Esophagus squamous epithelium (tissue), 5 donors: Measurements from ENCODE around the gene THOC1. TPM values are rescaled to one million over a fixed set of nuclear protein-coding genes. Genes with fewer than 3 reads are reported as not detected.

Experiments used
- DNase-seq: peaks from one replicate; lab custom pipeline; 2025; lab: John Stamatoyannopoulos, UW
- H3K27ac ChIP-seq, 4 donors: fragments of 200-600 bp; sonication (generic); one replicate each; pipeline ENCODE4 v1.5.1; 2016 to 2019; ENCODE audit warnings: mild to moderate bottlenecking in 1 of 4
- H3K27me3 ChIP-seq, 4 donors: fragments of 200-600 bp; sonication (generic); 1 replicate in 3 of 4; 2 replicates in 1 of 4; pipeline versions ENCODE4 v1.5.1 to v1.6.0; 2017 to 2021; ENCODE audit warnings: antibody characterized with exemption in 1 of 4
- H3K36me3 ChIP-seq, 3 donors: fragments of 200-600 bp; sonication (generic); one replicate each; pipeline ENCODE4 v1.5.1; 2016 to 2019
- H3K4me1 ChIP-seq, 3 donors: fragments of 200-600 bp; sonication (generic); one replicate each; pipeline ENCODE4 v1.5.1; 2017 to 2019
- H3K4me3 ChIP-seq, 4 donors: fragments of 200-600 bp; sonication (generic); 1 replicate in 3 of 4; 2 replicates in 1 of 4; pipeline ENCODE4 v1.5.1; 2016 to 2019; ENCODE audit warnings: mild to moderate bottlenecking in 2 of 4, moderate library complexity in 1 of 4
- H3K9me3 ChIP-seq, 3 donors: fragments of 200-600 bp; sonication (generic); one replicate each; pipeline ENCODE4 v1.5.1; 2016 to 2019
- CTCF ChIP-seq, 6 experiments: fragments of 450-650 bp in 4 of 6; fragments of 200-600 bp in 2 of 6; sonication (generic) in 2 of 6; IDR thresholded peaks; one replicate each; pipeline ENCODE4 v1.5.1; 2016 to 2019; ENCODE audit warnings: antibody characterized with exemption in 6 of 6, mild to moderate bottlenecking in 4 of 6, moderate library complexity in 4 of 6
- POLR2A ChIP-seq, 4 donors: fragments of 450-650 bp; IDR thresholded peaks; one replicate each; pipeline ENCODE4 v1.6.1; 2017; ENCODE audit warnings: antibody characterized with exemption in 4 of 4, mild to moderate bottlenecking in 4 of 4, moderate library complexity in 3 of 4
- WGBS, 2 donors: methylation state at CpG; one replicate each; pipeline ENCODE4 v1.1.5; 2018; 5-methylcytosine and 5-hydroxymethylcytosine counted together
- intact Hi-C: fragments of 100-400 bp; cut with DNase I; formaldehyde crosslinking; loops from one replicate; pipeline ENCODE4 v1.15.0; 2022
- total RNA-seq, 4 donors: library from RNA; depleted of rRNA; stranded (reverse); fragments of >200 nt; gene quantifications; one replicate each; pipeline ENCODE4 v1.1.0, GENCODE V29; 2016
- donor health status: DM: yes; HTN: yes; CAD: no.

Gene THOC1
- total RNA-seq, 4 donors from 2014 or later, result 17.6 to 59.7 (median 30.1) TPM

GRCh38 chr18:303011-303410, 35.2 kb upstream of the THOC1 start:
- Histone ChIP-seq H3K4me1 (no peaks in the 10 kb centered on the region), H3K36me3 (no peaks in the 10 kb centered on the region), H3K9me3 (no peaks in the 10 kb centered on the region), H3K27me3 (peaks cover 0 to 11% (median 0%) of the 10 kb centered on the region in 4 donors), H3K4me3 (no peak overlapping the region), H3K27ac (no peak overlapping the region)
- TF ChIP-seq POLR2A (IDR thresholded peaks at IDR 0.05), result no peak
- TF ChIP-seq CTCF (IDR thresholded peaks at IDR 0.05), result no peak
- intact Hi-C loops, result no loop called here
- no peak for DNase-seq
- 54 to 89% methylated on average over 1 of the region's 1 CpG for WGBS, 2 donors

GRCh38 chr18:302097-302496, 34.2 kb upstream of the THOC1 start:
- WGBS, 2 donors, result 78 to 84% methylated on average over 7 of the region's 7 CpGs
- Histone ChIP-seq H3K27ac (no peak overlapping the region), H3K36me3 (no peaks in the 10 kb centered on the region), H3K4me1 (no peaks in the 10 kb centered on the region), H3K27me3 (peaks cover 0 to 4% (median 0%) of the 10 kb centered on the region in 4 donors), H3K9me3 (no peaks in the 10 kb centered on the region), H3K4me3 (no peak overlapping the region)
- TF ChIP-seq CTCF (IDR thresholded peaks at IDR 0.05), result no peak
- TF ChIP-seq POLR2A (IDR thresholded peaks at IDR 0.05), result no peak
- DNase-seq, result no peak
- intact Hi-C loops, result no loop called here

GRCh38 chr18:297936-298335, 30.1 kb upstream of the THOC1 start:
- Histone ChIP-seq H3K36me3 (no peaks in the 10 kb centered on the region), H3K27me3 (no peaks in the 10 kb centered on the region), H3K4me3 (no peak overlapping the region), H3K4me1 (no peaks in the 10 kb centered on the region), H3K9me3 (no peaks in the 10 kb centered on the region), H3K27ac (no peak overlapping the region)
- TF ChIP-seq POLR2A (IDR thresholded peaks at IDR 0.05), result no peak
- TF ChIP-seq CTCF (IDR thresholded peaks at IDR 0.05), result no peak
- no peak for DNase-seq
- 80 to 83% methylated on average over 1 to 2 of the region's 2 CpGs for WGBS, 2 donors
- intact Hi-C loops, result loop anchor here (10.0 kb wide), 1 partner anchor 157 kb away; no protein-coding TSS in a partner anchor

GRCh38 chr18:295756-296490, 28.1 kb upstream of the THOC1 start:
- WGBS, 2 donors, result 48 to 64% methylated on average over 3 of the region's 3 CpGs
- no peaks in the 10 kb centered on the region for H3K27me3 ChIP-seq
- no peaks in the 10 kb centered on the region for H3K36me3 ChIP-seq
- no peaks in the 10 kb centered on the region for H3K9me3 ChIP-seq
- no peak overlapping the region for H3K4me3 ChIP-seq
- no peaks in the 10 kb centered on the region for H3K4me1 ChIP-seq
- intact Hi-C loops, result loop anchor here (10.0 kb wide), 1 partner anchor 159 kb away; no protein-coding TSS in a partner anchor
- TF ChIP-seq POLR2A (IDR thresholded peaks at IDR 0.05), result no peak
- TF ChIP-seq CTCF (IDR thresholded peaks at IDR 0.05), result no peak
- no peak overlapping the region for H3K27ac ChIP-seq
- DNase-seq, result no peak

- H3K9me3 ChIP-seq, result no peaks in the 10 kb centered on the region
- no peak overlapping the region for H3K27ac ChIP-seq
- H3K36me3 ChIP-seq, result no peaks in the 10 kb centered on the region
- no peaks in the 10 kb centered on the region for H3K4me1 ChIP-seq
- no peaks in the 10 kb centered on the region for H3K27me3 ChIP-seq
- no peak for DNase-seq
- no peak overlapping the region for H3K4me3 ChIP-seq
- intact Hi-C loops, result loop anchor here (10.0 kb wide), 1 partner anchor 160 kb away; no protein-coding TSS in a partner anchor
- no peak for TF ChIP-seq POLR2A (IDR thresholded peaks at IDR 0.05)
- TF ChIP-seq CTCF (IDR thresholded peaks at IDR 0.05), result no peak
- 73 to 86% methylated on average over 3 of the region's 3 CpGs for WGBS, 2 donors
Measured at GRCh38 chr18:294566-294965, 26.7 kb upstream of the THOC1 start.
